ENCODE measurements around the gene CLDN7. TPM values are rescaled to one million over a fixed set of nuclear protein-coding genes. Genes with fewer than 3 reads are reported as not detected.

The CLDN7 gene
- total RNA-seq, 2 donors from 2014 or later: 142 to 149 TPM

DNA sequence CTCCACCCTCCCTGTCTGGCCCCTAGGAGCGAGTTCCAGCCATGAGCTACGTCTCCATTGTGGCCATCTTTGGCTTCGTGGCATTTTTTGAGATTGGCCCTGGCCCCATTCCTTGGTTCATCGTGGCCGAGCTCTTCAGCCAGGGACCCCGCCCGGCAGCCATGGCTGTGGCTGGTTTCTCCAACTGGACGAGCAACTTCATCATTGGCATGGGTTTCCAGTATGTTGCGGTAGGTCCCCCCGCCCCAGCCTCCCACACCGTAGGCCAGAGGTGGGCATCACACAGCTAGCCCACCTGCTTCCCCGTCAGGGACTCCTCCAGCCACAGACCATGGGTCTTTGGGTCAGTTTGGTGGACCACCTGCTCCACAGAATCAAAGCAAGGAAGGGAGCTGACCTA, 23.4 kb upstream of the CLDN7 start:
- H3K36me3 Mint-ChIP-seq (ENCODE audit: low read depth): no peaks in the 10 kb centered on the region
- Histone ChIP-seq H3K9ac (ENCODE audit: extremely low read depth, low read length, poor library complexity, severe bottlenecking) (no peak overlapping the region), H3K4me1 (ENCODE audit: control insufficient read depth, insufficient read depth, low read length) (peaks cover 4% of the 10 kb centered on the region), H3K27me3 (ENCODE audit: control insufficient read depth, insufficient read depth, low read length, poor library complexity, severe bottlenecking) (peaks cover 16% of the 10 kb centered on the region), H3K36me3 (ENCODE audit: control insufficient read depth, insufficient read depth, low read length) (no peaks in the 10 kb centered on the region), H3K4me3 (ENCODE audit: low read length) (no peak overlapping the region), H3K27ac (ENCODE audit: low read depth, low read length) (no peak overlapping the region), H3K9me3 (ENCODE audit: control insufficient read depth, low read length) (no peaks in the 10 kb centered on the region)
- no peak overlapping the region for H3K4me3 Mint-ChIP-seq
- H3K27me3 Mint-ChIP-seq (ENCODE audit: insufficient read depth): peaks cover 49% of the 10 kb centered on the region
- H3K4me1 Mint-ChIP-seq: no peaks in the 10 kb centered on the region
- H3K27ac Mint-ChIP-seq: no peak overlapping the region
- no peaks in the 10 kb centered on the region for H3K9me3 Mint-ChIP-seq
- TF ChIP-seq, protein P1, sequence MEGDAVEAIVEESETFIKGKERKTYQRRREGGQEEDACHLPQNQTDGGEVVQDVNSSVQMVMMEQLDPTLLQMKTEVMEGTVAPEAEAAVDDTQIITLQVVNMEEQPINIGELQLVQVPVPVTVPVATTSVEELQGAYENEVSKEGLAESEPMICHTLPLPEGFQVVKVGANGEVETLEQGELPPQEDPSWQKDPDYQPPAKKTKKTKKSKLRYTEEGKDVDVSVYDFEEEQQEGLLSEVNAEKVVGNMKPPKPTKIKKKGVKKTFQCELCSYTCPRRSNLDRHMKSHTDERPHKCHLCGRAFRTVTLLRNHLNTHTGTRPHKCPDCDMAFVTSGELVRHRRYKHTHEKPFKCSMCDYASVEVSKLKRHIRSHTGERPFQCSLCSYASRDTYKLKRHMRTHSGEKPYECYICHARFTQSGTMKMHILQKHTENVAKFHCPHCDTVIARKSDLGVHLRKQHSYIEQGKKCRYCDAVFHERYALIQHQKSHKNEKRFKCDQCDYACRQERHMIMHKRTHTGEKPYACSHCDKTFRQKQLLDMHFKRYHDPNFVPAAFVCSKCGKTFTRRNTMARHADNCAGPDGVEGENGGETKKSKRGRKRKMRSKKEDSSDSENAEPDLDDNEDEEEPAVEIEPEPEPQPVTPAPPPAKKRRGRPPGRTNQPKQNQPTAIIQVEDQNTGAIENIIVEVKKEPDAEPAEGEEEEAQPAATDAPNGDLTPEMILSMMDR (conservative IDR thresholded peaks at IDR 0.05): no peak
- 90 to 98% methylated on average over 7 to 12 of the region's 12 CpGs for WGBS, 2 experiments (ENCODE audit: insufficient coverage in 1 of 2, insufficient read length in 1 of 2)
- DNase-seq: no peak

DNA sequence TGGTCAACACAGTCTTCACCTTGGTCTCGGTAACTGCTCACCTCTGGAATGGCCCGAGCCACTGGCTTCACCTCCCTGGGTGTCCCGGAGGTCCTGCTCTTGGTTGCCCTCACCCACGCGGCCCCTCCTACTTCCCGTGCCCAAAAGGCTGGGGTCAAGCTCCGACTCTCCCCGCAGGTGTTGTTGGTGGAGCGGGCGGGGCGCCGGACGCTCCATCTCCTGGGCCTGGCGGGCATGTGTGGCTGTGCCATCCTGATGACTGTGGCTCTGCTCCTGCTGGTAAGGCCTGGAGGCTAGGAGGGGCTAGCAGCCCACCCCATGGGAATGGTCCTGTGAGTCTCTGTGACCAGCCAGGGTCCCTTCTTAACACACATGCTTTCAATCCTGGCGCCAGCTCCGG, 22.6 kb upstream of the CLDN7 start:
- no peak overlapping the region for H3K4me3 Mint-ChIP-seq
- peaks cover 44% of the 10 kb centered on the region for H3K27me3 Mint-ChIP-seq (ENCODE audit: insufficient read depth)

DNA sequence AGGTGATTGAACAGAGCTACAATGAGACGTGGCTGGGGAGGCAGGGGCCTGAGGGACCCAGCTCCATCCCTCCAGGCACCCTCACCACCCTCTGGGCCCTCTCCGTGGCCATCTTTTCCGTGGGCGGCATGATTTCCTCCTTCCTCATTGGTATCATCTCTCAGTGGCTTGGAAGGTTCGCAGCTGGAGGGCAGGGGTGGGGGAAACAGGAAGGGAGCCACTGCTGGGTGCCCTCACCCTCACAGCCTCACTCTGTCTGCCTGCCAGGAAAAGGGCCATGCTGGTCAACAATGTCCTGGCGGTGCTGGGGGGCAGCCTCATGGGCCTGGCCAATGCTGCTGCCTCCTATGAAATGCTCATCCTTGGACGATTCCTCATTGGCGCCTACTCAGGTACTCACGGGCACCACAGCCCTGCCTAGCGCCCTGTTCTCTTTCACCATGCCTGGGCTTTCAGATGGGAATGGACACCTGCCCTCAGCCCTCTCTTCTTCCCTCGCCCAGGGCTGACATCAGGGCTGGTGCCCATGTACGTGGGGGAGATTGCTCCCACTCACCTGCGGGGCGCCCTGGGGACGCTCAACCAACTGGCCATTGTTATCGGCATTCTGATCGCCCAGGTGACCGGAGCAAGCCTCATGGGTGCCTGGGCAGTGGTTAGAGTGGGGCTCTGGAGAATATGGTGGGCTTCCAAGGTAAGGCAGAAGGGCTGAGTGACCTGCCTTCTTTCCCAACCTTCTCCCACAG, 21.4 kb upstream of the CLDN7 start:
- no peaks in the 10 kb centered on the region for H3K36me3 ChIP-seq (ENCODE audit: control insufficient read depth, insufficient read depth, low read length)
- Mint-ChIP-seq H3K4me1 (peaks cover 6% of the 10 kb centered on the region), H3K27ac (no peak overlapping the region), H3K27me3 (ENCODE audit: insufficient read depth) (peaks cover 42% of the 10 kb centered on the region), H3K4me3 (no peak overlapping the region), H3K9me3 (no peaks in the 10 kb centered on the region), H3K36me3 (ENCODE audit: low read depth) (no peaks in the 10 kb centered on the region)
- no peak overlapping the region for H3K27ac ChIP-seq (ENCODE audit: low read depth, low read length)
- peaks cover 5% of the 10 kb centered on the region for H3K4me1 ChIP-seq (ENCODE audit: control insufficient read depth, insufficient read depth, low read length)
- no peak for DNase-seq
- no peak overlapping the region for H3K9ac ChIP-seq (ENCODE audit: extremely low read depth, low read length, poor library complexity, severe bottlenecking)
- WGBS, 2 experiments (ENCODE audit: insufficient coverage in 1 of 2, insufficient read length in 1 of 2): 90% methylated on average over 9 to 18 of the region's 18 CpGs
- TF ChIP-seq, protein P1 (conservative IDR thresholded peaks at IDR 0.05): no peak
- H3K9me3 ChIP-seq (ENCODE audit: control insufficient read depth, low read length): no peaks in the 10 kb centered on the region
- peaks cover 16% of the 10 kb centered on the region for H3K27me3 ChIP-seq (ENCODE audit: control insufficient read depth, insufficient read depth, low read length, poor library complexity, severe bottlenecking)
- H3K4me3 ChIP-seq (ENCODE audit: low read length): no peak overlapping the region

More for the DNA sequence above, 22.6 kb upstream of the CLDN7 start:
- H3K4me1 Mint-ChIP-seq: peaks cover 5% of the 10 kb centered on the region
- H3K9ac ChIP-seq (ENCODE audit: extremely low read depth, low read length, poor library complexity, severe bottlenecking): no peak overlapping the region
- no peak overlapping the region for H3K27ac ChIP-seq (ENCODE audit: low read depth, low read length)
- no peak overlapping the region for H3K4me3 ChIP-seq (ENCODE audit: low read length)
- H3K4me1 ChIP-seq (ENCODE audit: control insufficient read depth, insufficient read depth, low read length): peaks cover 5% of the 10 kb centered on the region
- WGBS, 2 experiments (ENCODE audit: insufficient coverage in 1 of 2, insufficient read length in 1 of 2): 90 to 96% methylated on average over 10 to 16 of the region's 16 CpGs
- H3K9me3 Mint-ChIP-seq: no peaks in the 10 kb centered on the region
- H3K27me3 ChIP-seq (ENCODE audit: control insufficient read depth, insufficient read depth, low read length, poor library complexity, severe bottlenecking): peaks cover 16% of the 10 kb centered on the region
- no peaks in the 10 kb centered on the region for H3K9me3 ChIP-seq (ENCODE audit: control insufficient read depth, low read length)
- no peak for DNase-seq
- TF ChIP-seq, protein P1 (conservative IDR thresholded peaks at IDR 0.05): no peak
- no peak overlapping the region for H3K27ac Mint-ChIP-seq
- H3K36me3 ChIP-seq (ENCODE audit: control insufficient read depth, insufficient read depth, low read length): no peaks in the 10 kb centered on the region
- no peaks in the 10 kb centered on the region for H3K36me3 Mint-ChIP-seq (ENCODE audit: low read depth)
